Nephron (organoid): Measurements from ENCODE around the gene P2RX2.

Experiments used
- H3K27ac Mint-ChIP-seq, 3 experiments: 2 replicates each; pipeline ENCODE4 v1.8.0; 2020; ENCODE audit warnings: mixed read lengths in 3 of 3, mild to moderate bottlenecking in 2 of 3, moderate library complexity in 1 of 3
- H3K27me3 Mint-ChIP-seq: 2 replicates; pipeline ENCODE4 v1.8.0; 2021; ENCODE audit warnings: low read depth, mild to moderate bottlenecking, moderate library complexity, mixed read lengths
- H3K36me3 Mint-ChIP-seq: 2 replicates; pipeline ENCODE4 v1.8.0; 2020; ENCODE audit warnings: low read depth, mixed read lengths
- H3K4me1 Mint-ChIP-seq: 2 replicates; pipeline ENCODE4 v1.8.0; 2020; ENCODE audit warnings: mixed read lengths
- H3K4me3 Mint-ChIP-seq, 3 experiments: 2 replicates each; pipeline ENCODE4 v1.8.0; 2020; ENCODE audit warnings: mild to moderate bottlenecking in 3 of 3, mixed read lengths in 3 of 3, moderate library complexity in 2 of 3
- H3K9me3 Mint-ChIP-seq: 2 replicates; pipeline ENCODE4 v1.8.0; 2020; ENCODE audit warnings: mixed read lengths
- TF ChIP-seq, protein P1 (sequence below), 3 experiments: fragments of 200-600 bp; sonication (generic); IDR thresholded peaks; one replicate each; pipeline ENCODE4 v1.5.0; 2021; ENCODE audit warnings: antibody characterized with exemption in 3 of 3; ENCODE audit not compliant: unreplicated experiment in 3 of 3

Gene P2RX2

GRCh38 chr12:132659146-132659545, 40.6 kb downstream of the P2RX2 start:
- H3K36me3 Mint-ChIP-seq, result peaks cover 77% of the 10 kb centered on the region
- TF ChIP-seq, protein P1, sequence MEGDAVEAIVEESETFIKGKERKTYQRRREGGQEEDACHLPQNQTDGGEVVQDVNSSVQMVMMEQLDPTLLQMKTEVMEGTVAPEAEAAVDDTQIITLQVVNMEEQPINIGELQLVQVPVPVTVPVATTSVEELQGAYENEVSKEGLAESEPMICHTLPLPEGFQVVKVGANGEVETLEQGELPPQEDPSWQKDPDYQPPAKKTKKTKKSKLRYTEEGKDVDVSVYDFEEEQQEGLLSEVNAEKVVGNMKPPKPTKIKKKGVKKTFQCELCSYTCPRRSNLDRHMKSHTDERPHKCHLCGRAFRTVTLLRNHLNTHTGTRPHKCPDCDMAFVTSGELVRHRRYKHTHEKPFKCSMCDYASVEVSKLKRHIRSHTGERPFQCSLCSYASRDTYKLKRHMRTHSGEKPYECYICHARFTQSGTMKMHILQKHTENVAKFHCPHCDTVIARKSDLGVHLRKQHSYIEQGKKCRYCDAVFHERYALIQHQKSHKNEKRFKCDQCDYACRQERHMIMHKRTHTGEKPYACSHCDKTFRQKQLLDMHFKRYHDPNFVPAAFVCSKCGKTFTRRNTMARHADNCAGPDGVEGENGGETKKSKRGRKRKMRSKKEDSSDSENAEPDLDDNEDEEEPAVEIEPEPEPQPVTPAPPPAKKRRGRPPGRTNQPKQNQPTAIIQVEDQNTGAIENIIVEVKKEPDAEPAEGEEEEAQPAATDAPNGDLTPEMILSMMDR (IDR thresholded peaks at IDR 0.05; ENCODE audit: unreplicated experiment in 3 of 3), result no peak
- no peaks in the 10 kb centered on the region for H3K9me3 Mint-ChIP-seq
- no peaks in the 10 kb centered on the region for H3K27me3 Mint-ChIP-seq
- no peak overlapping the region for H3K27ac Mint-ChIP-seq
- no peak overlapping the region for H3K4me3 Mint-ChIP-seq
- H3K4me1 Mint-ChIP-seq, result no peaks in the 10 kb centered on the region

- Mint-ChIP-seq H3K36me3 (peaks cover 78% of the 10 kb centered on the region), H3K4me3 (no peak overlapping the region), H3K27ac (no peak overlapping the region), H3K9me3 (no peaks in the 10 kb centered on the region), H3K27me3 (no peaks in the 10 kb centered on the region), H3K4me1 (no peaks in the 10 kb centered on the region)
- TF ChIP-seq, protein P1 (IDR thresholded peaks at IDR 0.05; ENCODE audit: unreplicated experiment in 3 of 3), result no peak
These were observed 41.5 kb downstream of the P2RX2 start for GRCh38 chr12:132660052-132660451.

DNA sequence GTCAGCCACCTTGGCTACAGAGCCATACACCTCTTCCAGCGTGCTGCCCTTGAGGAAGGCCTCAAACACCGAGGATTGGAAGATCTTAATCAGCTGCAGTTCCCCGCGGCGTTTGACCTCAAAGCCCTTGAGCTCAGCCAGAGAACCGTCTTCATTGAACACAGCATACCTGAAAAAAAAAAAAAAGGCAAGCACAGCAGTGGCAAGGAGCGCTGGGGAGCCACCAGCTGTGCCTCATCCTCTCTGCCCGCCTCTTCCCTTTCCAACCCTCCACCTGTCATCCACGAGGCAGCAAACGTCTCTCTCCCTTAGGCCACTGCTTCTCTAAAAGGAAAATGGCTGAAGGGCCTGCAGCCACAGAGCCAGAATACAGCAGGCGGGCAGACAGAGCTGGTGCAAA, 42.4 kb downstream of the P2RX2 start:
- H3K36me3 Mint-ChIP-seq, result peaks cover 85% of the 10 kb centered on the region
- no peaks in the 10 kb centered on the region for H3K27me3 Mint-ChIP-seq
- H3K9me3 Mint-ChIP-seq, result no peaks in the 10 kb centered on the region
- TF ChIP-seq, protein P1 (IDR thresholded peaks at IDR 0.05; ENCODE audit: unreplicated experiment in 3 of 3), result no peak
- no peak overlapping the region for H3K27ac Mint-ChIP-seq
- H3K4me1 Mint-ChIP-seq, result no peaks in the 10 kb centered on the region
- no peak overlapping the region for H3K4me3 Mint-ChIP-seq

- TF ChIP-seq, protein P1 (IDR thresholded peaks at IDR 0.05; ENCODE audit: unreplicated experiment in 3 of 3), result no peak
- Mint-ChIP-seq H3K9me3 (no peaks in the 10 kb centered on the region), H3K27ac (no peak overlapping the region), H3K4me1 (no peaks in the 10 kb centered on the region), H3K36me3 (peaks cover 89% of the 10 kb centered on the region), H3K27me3 (no peaks in the 10 kb centered on the region), H3K4me3 (no peak overlapping the region)
These were observed 43.4 kb downstream of the P2RX2 start for GRCh38 chr12:132661972-132662371.

GRCh38 chr12:132662901-132663755, 44.6 kb downstream of the P2RX2 start:
- Mint-ChIP-seq H3K36me3 (peaks cover 84% of the 10 kb centered on the region), H3K27me3 (no peaks in the 10 kb centered on the region), H3K4me1 (no peaks in the 10 kb centered on the region), H3K27ac (no peak overlapping the region), H3K9me3 (no peaks in the 10 kb centered on the region), H3K4me3 (no peak overlapping the region)
- TF ChIP-seq, protein P1 (IDR thresholded peaks at IDR 0.05; ENCODE audit: unreplicated experiment in 3 of 3), result no peak
